Mesendoderm (in vitro differentiated cells): ENCODE measurements around the gene IQGAP2. TPM values are rescaled to one million over a fixed set of nuclear protein-coding genes. Genes with fewer than 3 reads are reported as not detected.

Experiments used
- small RNA-seq: library from polyadenylated mRNA; stranded (forward); fragments of <200 nt; extraction: miRNeasy Mini kit (QIAGEN cat#:217004); gene quantifications from one replicate; pipeline ENCODE3, GENCODE V24; 2013; ENCODE audit not compliant: insufficient read depth

The IQGAP2 gene

Small RNAs within 50 kb of the gene (small RNA-seq; reads per million reads assigned to genes)
- gene RF02154 (not detected), gene RF02155 (not detected)
